Coronary artery (tissue), 2 donors: Measurements from ENCODE around the gene DDX21.
A peak's percentile ranks its signal among the peaks of the same experiment; 100 is the strongest.

Experiments used
- DNase-seq: peaks from one replicate; pipeline ENCODE4 v3.0.0-alpha.2; 2017; ENCODE audit warnings: low spot score
- H3K27ac ChIP-seq, 2 donors: fragments of 200-600 bp; sonication (generic); one replicate each; pipeline ENCODE4 v1.5.1; 2016 to 2019
- H3K4me3 ChIP-seq: fragments of 200-600 bp; sonication (generic); 2 replicates; pipeline ENCODE4 v1.5.1; 2016; ENCODE audit warnings: mild to moderate bottlenecking, moderate library complexity
- TF ChIP-seq, protein P1 (sequence below): fragments of 200-600 bp; sonication (generic); IDR thresholded peaks from one replicate; pipeline ENCODE4 v1.5.1; 2019; ENCODE audit warnings: antibody characterized with exemption

DDX21 gene

DNA sequence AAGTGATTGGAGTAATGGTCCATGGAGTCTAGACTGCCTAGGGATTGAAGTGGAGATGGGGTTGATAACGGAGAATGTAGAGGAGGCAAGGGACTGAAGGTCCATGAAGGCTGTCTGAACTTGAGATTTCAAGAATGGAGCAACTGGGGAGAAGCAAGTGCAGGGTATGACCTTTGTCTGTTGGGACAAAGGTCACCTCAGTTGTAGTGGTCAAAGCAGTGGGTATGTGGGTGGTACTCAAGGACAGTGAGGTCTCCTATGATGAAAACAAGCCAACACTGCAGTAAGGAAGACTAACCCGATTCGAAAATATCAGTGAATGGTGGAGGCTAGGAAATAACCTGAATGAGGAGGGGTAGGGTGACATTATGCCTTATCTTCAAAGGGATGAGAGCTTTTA is 5.4 kb upstream of the DDX21 start:
- TF ChIP-seq, protein P1, sequence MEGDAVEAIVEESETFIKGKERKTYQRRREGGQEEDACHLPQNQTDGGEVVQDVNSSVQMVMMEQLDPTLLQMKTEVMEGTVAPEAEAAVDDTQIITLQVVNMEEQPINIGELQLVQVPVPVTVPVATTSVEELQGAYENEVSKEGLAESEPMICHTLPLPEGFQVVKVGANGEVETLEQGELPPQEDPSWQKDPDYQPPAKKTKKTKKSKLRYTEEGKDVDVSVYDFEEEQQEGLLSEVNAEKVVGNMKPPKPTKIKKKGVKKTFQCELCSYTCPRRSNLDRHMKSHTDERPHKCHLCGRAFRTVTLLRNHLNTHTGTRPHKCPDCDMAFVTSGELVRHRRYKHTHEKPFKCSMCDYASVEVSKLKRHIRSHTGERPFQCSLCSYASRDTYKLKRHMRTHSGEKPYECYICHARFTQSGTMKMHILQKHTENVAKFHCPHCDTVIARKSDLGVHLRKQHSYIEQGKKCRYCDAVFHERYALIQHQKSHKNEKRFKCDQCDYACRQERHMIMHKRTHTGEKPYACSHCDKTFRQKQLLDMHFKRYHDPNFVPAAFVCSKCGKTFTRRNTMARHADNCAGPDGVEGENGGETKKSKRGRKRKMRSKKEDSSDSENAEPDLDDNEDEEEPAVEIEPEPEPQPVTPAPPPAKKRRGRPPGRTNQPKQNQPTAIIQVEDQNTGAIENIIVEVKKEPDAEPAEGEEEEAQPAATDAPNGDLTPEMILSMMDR, result no peak
- DNase-seq, result no peak
- Histone ChIP-seq H3K4me3 (no peak overlapping the region), H3K27ac (no peak overlapping the region)

DNA sequence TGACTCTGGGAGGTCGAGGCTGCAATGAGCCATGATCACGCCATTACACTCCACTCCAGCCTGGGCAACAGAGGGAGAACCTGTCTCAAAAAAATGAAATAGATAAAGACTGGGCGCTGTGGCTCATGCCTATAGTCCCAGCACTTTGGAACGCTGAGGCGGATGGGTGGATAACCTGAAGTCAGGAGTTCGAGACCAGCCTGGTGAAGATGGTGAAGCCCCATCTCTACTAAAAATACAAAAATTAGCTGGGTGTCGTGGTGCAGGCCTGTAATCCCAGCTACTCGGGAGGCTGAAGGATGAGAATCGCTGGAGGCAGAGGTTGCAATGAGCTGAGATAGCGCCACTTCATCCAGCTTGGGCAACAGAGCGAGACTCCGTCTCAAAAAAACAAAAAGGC is 1.1 kb upstream of the DDX21 start:
- no peak overlapping the region for H3K27ac ChIP-seq
- no peak for DNase-seq
- TF ChIP-seq, protein P1, result no peak
- no peak overlapping the region for H3K4me3 ChIP-seq

DNA sequence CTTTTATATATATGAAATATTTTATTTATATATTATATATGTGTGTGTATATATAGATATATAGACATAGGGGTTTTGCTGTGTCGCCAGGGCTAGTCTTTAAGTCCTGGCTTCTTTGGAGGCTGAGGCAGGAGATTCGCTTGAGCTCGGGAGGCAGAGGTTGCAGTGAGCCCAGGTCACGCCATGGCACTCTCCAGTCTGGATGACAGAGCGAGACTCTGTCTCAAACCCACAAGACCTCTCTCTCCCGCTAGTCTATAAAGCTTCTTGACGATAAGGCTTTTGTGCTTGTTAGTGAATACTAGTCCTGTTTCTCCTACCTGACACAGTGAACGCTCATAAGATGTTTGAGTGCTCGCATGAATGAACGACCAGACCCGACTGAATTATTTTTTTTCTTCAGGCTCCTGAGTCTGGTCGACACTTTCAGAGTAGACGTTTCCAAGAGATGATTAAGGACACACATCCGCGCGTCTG is 577 bp upstream of the DDX21 start:
- Histone ChIP-seq H3K27ac (peak overlapping the region; percentile 57 to 97), H3K4me3 (peak overlapping the region; percentile 99)
- no peak for DNase-seq
- TF ChIP-seq, protein P1, result no peak

- TF ChIP-seq, protein P1, result no peak
- Histone ChIP-seq H3K4me3 (peak overlapping the region; percentile 99), H3K27ac (peak overlapping the region; percentile 57 to 97)
- DNase-seq, result no peak
These were observed 1.3 kb downstream of the DDX21 start for GRCh38 chr10:68957284-68957615.

- TF ChIP-seq, protein P1, result no peak
- Histone ChIP-seq H3K4me3 (peak overlapping the region; percentile 99), H3K27ac (no peak overlapping the region)
- no peak for DNase-seq
These were observed 1.7 kb downstream of the DDX21 start for GRCh38 chr10:68957654-68958053.

DNA sequence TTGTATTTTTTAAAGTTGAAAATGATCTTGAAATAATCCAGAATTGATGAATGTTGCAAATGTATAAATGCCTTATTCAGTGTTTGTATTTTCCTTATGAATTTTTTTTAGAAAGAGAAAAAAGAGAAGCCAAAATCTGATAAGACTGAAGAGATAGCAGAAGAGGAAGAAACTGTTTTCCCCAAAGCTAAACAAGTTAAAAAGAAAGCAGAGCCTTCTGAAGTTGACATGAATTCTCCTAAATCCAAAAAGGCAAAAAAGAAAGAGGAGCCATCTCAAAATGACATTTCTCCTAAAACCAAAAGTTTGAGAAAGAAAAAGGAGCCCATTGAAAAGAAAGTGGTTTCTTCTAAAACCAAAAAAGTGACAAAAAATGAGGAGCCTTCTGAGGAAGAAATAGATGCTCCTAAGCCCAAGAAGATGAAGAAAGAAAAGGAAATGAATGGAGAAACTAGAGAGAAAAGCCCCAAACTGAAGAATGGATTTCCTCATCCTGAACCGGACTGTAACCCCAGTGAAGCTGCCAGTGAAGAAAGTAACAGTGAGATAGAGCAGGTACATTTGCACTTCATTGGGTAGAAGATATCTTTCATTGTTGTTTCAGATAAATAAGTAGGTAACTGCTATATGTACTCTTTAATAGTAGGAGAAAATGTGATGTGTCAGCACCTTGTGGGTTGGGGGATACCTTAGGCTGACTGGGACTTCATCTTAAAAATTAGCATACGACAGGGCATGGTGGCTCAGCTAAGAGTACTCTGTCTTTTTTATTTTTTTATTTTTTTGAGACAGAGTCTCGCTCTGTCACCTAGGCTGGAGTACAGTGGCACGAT is 3.9 kb downstream of the DDX21 start:
- TF ChIP-seq, protein P1, result no peak
- H3K4me3 ChIP-seq, result no peak overlapping the region
- no peak for DNase-seq
- no peak overlapping the region for H3K27ac ChIP-seq

- DNase-seq, result no peak
- no peak overlapping the region for H3K4me3 ChIP-seq
- H3K27ac ChIP-seq, result no peak overlapping the region
- TF ChIP-seq, protein P1, result no peak
These were observed 7.2 kb downstream of the DDX21 start for GRCh38 chr10:68963151-68963550.
